ENCODE measurements around the gene GLRX5. TPM values are rescaled to one million over a fixed set of nuclear protein-coding genes. Genes with fewer than 3 reads are reported as not detected.

The GLRX5 gene
- total and polyA plus RNA-seq, 2 experiments from 2014 or later, result 91.4 to 130 TPM

DNA sequence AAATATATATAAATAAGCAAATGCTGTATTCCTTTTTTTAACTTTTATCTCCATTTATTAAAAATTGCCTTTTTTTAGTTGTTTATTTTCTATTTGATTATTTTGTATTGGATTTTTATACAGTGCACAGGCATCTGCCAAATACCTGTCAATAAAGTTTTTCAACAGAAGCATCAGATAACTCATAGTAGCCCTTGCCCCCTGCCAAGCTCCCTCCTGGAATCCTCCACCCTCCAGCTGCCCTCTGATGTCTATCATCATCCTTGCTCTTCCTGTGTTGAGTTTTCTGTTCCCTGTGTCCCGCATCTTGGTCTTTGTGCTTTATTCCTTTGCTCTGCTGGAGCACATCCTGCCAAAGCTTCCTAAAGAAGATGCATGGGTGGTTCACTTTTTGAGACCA lies 16.6 kb downstream of the GLRX5 start:
- no peaks in the 10 kb centered on the region for H3F3A ChIP-seq (replicated peaks; ENCODE audit: low read depth)
- ATAC-seq (no peak), DNase-seq (ENCODE audit: low spot score) (no peak)
- Mint-ChIP-seq H3K4me3 (no peak overlapping the region), H3K36me3 (ENCODE audit: low read depth) (peaks cover 19% of the 10 kb centered on the region; the same call in 2 of the 3 replicates), H3K9me3 (no peaks in the 10 kb centered on the region; the same call in 1 of the 3 replicates), H3K4me1 (peaks cover 7% of the 10 kb centered on the region), H3K27me3 (ENCODE audit: insufficient read depth, low read depth, poor library complexity) (peaks cover 15% of the 10 kb centered on the region), H3K27ac (no peak overlapping the region)
- no peaks in the 10 kb centered on the region for H3K36me3 ChIP-seq (ENCODE audit: insufficient read depth)
- H4K20me1 ChIP-seq (replicated peaks; ENCODE audit: insufficient read depth), result peaks cover 24% of the 10 kb centered on the region; the same call in 1 of the 2 replicates
- no peak overlapping the region for H2AFZ ChIP-seq
- H3K79me2 ChIP-seq (replicated peaks; ENCODE audit: insufficient read depth), result no peaks in the 10 kb centered on the region
- H3K27me3 ChIP-seq (ENCODE audit: insufficient read depth), result peaks cover 8% of the 10 kb centered on the region; the same call in 1 of the 2 replicates
- H3K4me2 ChIP-seq, result no peak overlapping the region
- no peak for TF ChIP-seq EZH2phosphoT487 (IDR thresholded peaks at IDR 0.05; ENCODE audit: unreplicated experiment)
- H3K4me1 ChIP-seq (ENCODE audit: insufficient read depth), result no peaks in the 10 kb centered on the region
- no peak overlapping the region for H3K27ac ChIP-seq (ENCODE audit: low read depth)
- no peak overlapping the region for H3K4me3 ChIP-seq
- no peaks in the 10 kb centered on the region for H3K9me2 ChIP-seq (ENCODE audit: insufficient read depth)

DNA sequence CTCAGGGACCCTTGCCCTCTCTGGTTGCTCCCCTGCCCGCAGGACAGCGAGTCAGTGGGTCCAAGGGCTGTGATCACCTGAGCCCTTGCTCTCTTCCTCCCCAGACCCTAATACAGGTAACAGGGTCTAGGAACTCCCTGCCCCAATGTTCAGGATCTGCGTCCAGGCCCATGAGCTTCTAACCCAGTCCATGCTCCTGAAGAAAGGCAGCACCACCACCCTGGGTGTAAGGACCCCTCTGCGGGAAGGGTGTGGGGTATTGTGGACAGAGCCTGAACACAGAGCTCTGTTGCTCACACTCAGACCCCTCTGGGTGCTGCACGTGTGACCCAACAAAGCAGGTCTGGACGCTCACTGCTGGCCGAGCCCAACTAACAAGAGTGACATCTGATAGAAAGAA lies 18.3 kb downstream of the GLRX5 start:
- Histone ChIP-seq H3K79me2 (replicated peaks; ENCODE audit: insufficient read depth) (no peaks in the 10 kb centered on the region), H3K9me2 (ENCODE audit: insufficient read depth) (no peaks in the 10 kb centered on the region), H2AFZ (no peak overlapping the region), H3K27ac (ENCODE audit: low read depth) (no peak overlapping the region), H4K20me1 (replicated peaks; ENCODE audit: insufficient read depth) (peaks cover 12% of the 10 kb centered on the region; the same call in 1 of the 2 replicates), H3K4me1 (ENCODE audit: insufficient read depth) (no peaks in the 10 kb centered on the region), H3K27me3 (ENCODE audit: insufficient read depth) (peaks cover 21% of the 10 kb centered on the region), H3K36me3 (ENCODE audit: insufficient read depth) (no peaks in the 10 kb centered on the region), H3F3A (replicated peaks; ENCODE audit: low read depth) (no peaks in the 10 kb centered on the region), H3K4me2 (no peak overlapping the region), H3K4me3 (no peak overlapping the region)
- no peak overlapping the region for H3K27ac Mint-ChIP-seq
- DNase-seq (ENCODE audit: low spot score) (no peak), ATAC-seq (no peak)
- no peaks in the 10 kb centered on the region; the same call in 1 of the 3 replicates for H3K9me3 Mint-ChIP-seq
- no peak overlapping the region for H3K4me3 Mint-ChIP-seq
- H3K27me3 Mint-ChIP-seq (ENCODE audit: insufficient read depth, low read depth, poor library complexity), result peaks cover 18% of the 10 kb centered on the region
- peaks cover 9% of the 10 kb centered on the region for H3K4me1 Mint-ChIP-seq
- H3K36me3 Mint-ChIP-seq (ENCODE audit: low read depth), result peaks cover 16% of the 10 kb centered on the region; the same call in 2 of the 3 replicates
- TF ChIP-seq STAT1 (IDR thresholded peaks at IDR 0.05; ENCODE audit: unreplicated experiment) (no peak), ZNF331 (CRISPR knock-in tag; IDR thresholded peaks at IDR 0.05; ENCODE audit: low read depth) (no peak), EZH2 (IDR thresholded peaks at IDR 0.05; ENCODE audit: low read depth, unreplicated experiment) (no peak), REST (IDR thresholded peaks at IDR 0.05; ENCODE audit: unreplicated experiment) (no peak), POLR2AphosphoS5 (IDR thresholded peaks at IDR 0.05; ENCODE audit: low read depth) (no peak), JUNB (IDR thresholded peaks at IDR 0.05; ENCODE audit: unreplicated experiment) (no peak), ZNF114 (CRISPR knock-in tag; IDR thresholded peaks at IDR 0.05) (no peak), ZNF462 (CRISPR knock-in tag; IDR thresholded peaks at IDR 0.05) (no peak), CREB1 (CRISPR knock-in tag; IDR thresholded peaks at IDR 0.05; ENCODE audit: low read depth) (no peak), EZH2phosphoT487 (IDR thresholded peaks at IDR 0.05; ENCODE audit: unreplicated experiment) (no peak)
- TF ChIP-seq, protein P1, sequence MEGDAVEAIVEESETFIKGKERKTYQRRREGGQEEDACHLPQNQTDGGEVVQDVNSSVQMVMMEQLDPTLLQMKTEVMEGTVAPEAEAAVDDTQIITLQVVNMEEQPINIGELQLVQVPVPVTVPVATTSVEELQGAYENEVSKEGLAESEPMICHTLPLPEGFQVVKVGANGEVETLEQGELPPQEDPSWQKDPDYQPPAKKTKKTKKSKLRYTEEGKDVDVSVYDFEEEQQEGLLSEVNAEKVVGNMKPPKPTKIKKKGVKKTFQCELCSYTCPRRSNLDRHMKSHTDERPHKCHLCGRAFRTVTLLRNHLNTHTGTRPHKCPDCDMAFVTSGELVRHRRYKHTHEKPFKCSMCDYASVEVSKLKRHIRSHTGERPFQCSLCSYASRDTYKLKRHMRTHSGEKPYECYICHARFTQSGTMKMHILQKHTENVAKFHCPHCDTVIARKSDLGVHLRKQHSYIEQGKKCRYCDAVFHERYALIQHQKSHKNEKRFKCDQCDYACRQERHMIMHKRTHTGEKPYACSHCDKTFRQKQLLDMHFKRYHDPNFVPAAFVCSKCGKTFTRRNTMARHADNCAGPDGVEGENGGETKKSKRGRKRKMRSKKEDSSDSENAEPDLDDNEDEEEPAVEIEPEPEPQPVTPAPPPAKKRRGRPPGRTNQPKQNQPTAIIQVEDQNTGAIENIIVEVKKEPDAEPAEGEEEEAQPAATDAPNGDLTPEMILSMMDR (conservative IDR thresholded peaks at IDR 0.05; ENCODE audit: low read depth in 2 of 2), result no peak
